ENCODE results near the gene AURKA. TPM values are rescaled to one million over a fixed set of nuclear protein-coding genes. Genes with fewer than 3 reads are reported as not detected.

AURKA gene
- total and polyA plus RNA-seq, 9 of the 15 experiments (the other 6 are each of a cell fraction or from before 2014, with no cell fraction given): 72.7 to 162 (median 113) TPM

DNA sequence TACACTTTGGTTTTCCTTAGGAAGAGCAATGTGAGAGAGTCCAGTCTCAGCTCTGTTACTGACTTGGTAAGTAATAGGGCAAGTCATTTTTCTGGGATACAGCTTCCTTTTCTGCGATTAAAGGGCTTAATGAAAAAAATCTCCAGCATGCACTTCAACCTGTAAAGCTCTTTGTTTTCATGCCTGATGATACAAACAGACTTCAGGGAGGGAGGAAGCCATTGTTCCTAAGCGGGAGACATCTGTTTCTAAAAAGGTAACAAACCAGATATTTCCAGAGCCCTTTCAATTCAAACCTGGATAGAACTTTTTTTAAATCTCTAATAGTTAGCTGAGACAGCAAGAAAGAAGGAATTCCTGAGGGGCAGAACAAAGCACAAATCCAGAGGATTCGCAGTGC, 14.9 kb upstream of the AURKA start:
- H3K4me2 ChIP-seq (ENCODE audit: insufficient read depth, low read length): no peak overlapping the region
- FAIRE-seq (no peak), ATAC-seq (no peak)

More for the DNA sequence above, 14.9 kb upstream of the AURKA start:
- Histone ChIP-seq H3K36me3 (ENCODE audit: control insufficient read depth, insufficient read depth, low read length) (peaks cover 72% of the 10 kb centered on the region), H3K9ac (ENCODE audit: insufficient read depth in 1 of 2, low read depth in 2 of 2, low read length in 2 of 2) (no peak overlapping the region; a peak in 1 of 4 replicates), H3K9me1 (ENCODE audit: control insufficient read depth, insufficient read depth, low read length) (no peaks in the 10 kb centered on the region), H3K27me3 (ENCODE audit: control insufficient read depth in 2 of 2, insufficient read depth in 2 of 2, low read length in 2 of 2) (no peaks in the 10 kb centered on the region), H4K20me1 (replicated peaks; ENCODE audit: control insufficient read depth, insufficient read depth, low read length) (no peaks in the 10 kb centered on the region), H3K4me3 (no peak overlapping the region), H3K4me1 (replicated peaks in 1 of 2; ENCODE audit: control insufficient read depth in 2 of 2, insufficient read depth in 2 of 2, low read length in 2 of 2) (peaks cover 9 to 35% of the 10 kb centered on the region in 2 experiments), H2AFZ (ENCODE audit: low read depth, low read length) (no peak overlapping the region), H3K79me2 (ENCODE audit: control insufficient read depth, insufficient read depth, low read length) (peaks cover 63% of the 10 kb centered on the region), H3K27ac (ENCODE audit: extremely low read depth, low read depth, low read length) (peak overlapping the region; percentile 10; the same call in 1 of the 3 replicates), H3K9me3 (replicated peaks; ENCODE audit: control insufficient read depth, insufficient read depth, low read depth, low read length) (no peaks in the 10 kb centered on the region)
- POLR2A ChIA-PET: interaction anchor here (1.3 to 1.7 kb wide), 2 partner anchors 12 to 15 kb away, joined by 3 to 6 read pairs; partner anchors contain the start of genes AURKA and CSTF1
- 96% methylated on average over 3 of the region's 3 CpGs for WGBS (ENCODE audit: insufficient coverage, low coverage, missing lambda C conversion rate)
- intact Hi-C loops (cut with micrococcal nuclease) (no loop called here), in situ Hi-C loops (cut with MboI) (no loop called here)
- TF ChIP-seq ZNF551 (CRISPR knock-in tag; IDR thresholded peaks at IDR 0.05): no peak
- TF ChIP-seq RFX7 (CRISPR knock-in tag; IDR thresholded peaks at IDR 0.05): no peak
- no peak for TF ChIP-seq SMAD2 (IDR thresholded peaks at IDR 0.05; ENCODE audit: low read depth, low read length)
- TF ChIP-seq ZNF316 (IDR thresholded peaks at IDR 0.05): no peak
- no peak for TF ChIP-seq ZNF12 (CRISPR knock-in tag; IDR thresholded peaks at IDR 0.05)
- no peak for TF ChIP-seq MAZ (CRISPR knock-in tag; conservative IDR thresholded peaks at IDR 0.05 in 1 of 2, IDR thresholded peaks at IDR 0.05 in 1 of 2)
- no peak for TF ChIP-seq ZNF263 (CRISPR knock-in tag; IDR thresholded peaks at IDR 0.05; ENCODE audit: borderline replicate concordance)
- no peak for TF ChIP-seq SMAD4 (CRISPR knock-in tag; conservative IDR thresholded peaks at IDR 0.05)
- TF ChIP-seq HDGF (IDR thresholded peaks at IDR 0.05): no peak
- TF ChIP-seq KDM4B (IDR thresholded peaks at IDR 0.05; ENCODE audit: borderline replicate concordance in 2 of 2, low read depth in 1 of 2): no peak
- TF ChIP-seq E2F4 (CRISPR knock-in tag; IDR thresholded peaks at IDR 0.05; ENCODE audit: low read depth): no peak
- TF ChIP-seq ARNT (IDR thresholded peaks at IDR 0.05): no peak
- TF ChIP-seq ZNF239 (CRISPR knock-in tag; IDR thresholded peaks at IDR 0.05): no peak
- TF ChIP-seq NCOA4 (IDR thresholded peaks at IDR 0.05; ENCODE audit: partially characterized antibody): no peak
- TF ChIP-seq ZNF592 (IDR thresholded peaks at IDR 0.05): no peak
- TF ChIP-seq NR1H2 (CRISPR knock-in tag; IDR thresholded peaks at IDR 0.05): no peak
- CTCF ChIA-PET (ENCODE audit: low intra/inter-chr PET ratio): no interaction called here
- no peak for DNase-seq (ENCODE audit: extremely low read depth in 1 of 4, low spot score in 3 of 4)
- no TSS peak for BruUV-seq (replicated peaks)

Measured in K562 (cell line).